LNCaP clone FGC (cell line): Measurements from ENCODE around the gene RPL10.

Experiments used
- DNase-seq: peaks from one replicate; pipeline ENCODE4 v3.0.0-alpha.2; 2011; ENCODE audit warnings: low read depth
- H3K4me3 ChIP-seq: 2 replicates; pipeline ENCODE4 v1.5.1; 2011; ENCODE audit warnings: mild to moderate bottlenecking, low read depth, low read length, control low read depth
- CTCF ChIP-seq: IDR thresholded peaks from 2 replicates; pipeline ENCODE4 v1.5.1; 2012; ENCODE audit warnings: mild to moderate bottlenecking; ENCODE audit not compliant: control insufficient read depth, insufficient read depth; ENCODE audit errors: extremely low read depth

RPL10 gene

GRCh38 chrX:154379569-154379951, 18.6 kb upstream of the RPL10 start:
- no peak for DNase-seq
- no peak for TF ChIP-seq CTCF
- peak overlapping the region; percentile 83 for H3K4me3 ChIP-seq

- no peak for DNase-seq
- TF ChIP-seq CTCF, result no peak
- H3K4me3 ChIP-seq, result peak overlapping the region; percentile 83
These were observed 18.0 kb upstream of the RPL10 start for GRCh38 chrX:154380153-154380552.

GRCh38 chrX:154380787-154381186, 17.4 kb upstream of the RPL10 start:
- DNase-seq, result no peak
- no peak for TF ChIP-seq CTCF
- peak overlapping the region; percentile 83 for H3K4me3 ChIP-seq

- TF ChIP-seq CTCF, result no peak
- H3K4me3 ChIP-seq, result no peak overlapping the region
- no peak for DNase-seq
These were observed 16.9 kb upstream of the RPL10 start for GRCh38 chrX:154381271-154381670.

- H3K4me3 ChIP-seq, result no peak overlapping the region
- no peak for DNase-seq
- TF ChIP-seq CTCF, result no peak
These were observed 15.6 kb upstream of the RPL10 start for GRCh38 chrX:154382483-154383069.

GRCh38 chrX:154383359-154384283, 14.6 kb upstream of the RPL10 start:
- H3K4me3 ChIP-seq, result no peak overlapping the region
- no peak for DNase-seq
- no peak for TF ChIP-seq CTCF
